Activated naive CD4-positive, alpha-beta T cell treated with Interleukin-2 at 50 U/mL for 16 hours (primary cell): ENCODE results near the gene SH2B2.
A peak's percentile ranks its signal among the peaks of the same experiment; 100 is the strongest.
"Not testable (repeated sequence)": the region's sequence is repeated elsewhere in the genome, so short reads cannot be mapped to it uniquely, and the experiment has no call there.

Source experiments
- DNase-seq: peaks from one replicate; pipeline ENCODE4 v3.0.0-alpha.2; 2020

The SH2B2 gene

GRCh38 chr7:102287111-102287980 is 678 bp downstream of the SH2B2 start:
- peak; percentile 14 for DNase-seq

GRCh38 chr7:102287981-102288278 is 1.3 kb downstream of the SH2B2 start:
- DNase-seq, result no peak

DNA sequence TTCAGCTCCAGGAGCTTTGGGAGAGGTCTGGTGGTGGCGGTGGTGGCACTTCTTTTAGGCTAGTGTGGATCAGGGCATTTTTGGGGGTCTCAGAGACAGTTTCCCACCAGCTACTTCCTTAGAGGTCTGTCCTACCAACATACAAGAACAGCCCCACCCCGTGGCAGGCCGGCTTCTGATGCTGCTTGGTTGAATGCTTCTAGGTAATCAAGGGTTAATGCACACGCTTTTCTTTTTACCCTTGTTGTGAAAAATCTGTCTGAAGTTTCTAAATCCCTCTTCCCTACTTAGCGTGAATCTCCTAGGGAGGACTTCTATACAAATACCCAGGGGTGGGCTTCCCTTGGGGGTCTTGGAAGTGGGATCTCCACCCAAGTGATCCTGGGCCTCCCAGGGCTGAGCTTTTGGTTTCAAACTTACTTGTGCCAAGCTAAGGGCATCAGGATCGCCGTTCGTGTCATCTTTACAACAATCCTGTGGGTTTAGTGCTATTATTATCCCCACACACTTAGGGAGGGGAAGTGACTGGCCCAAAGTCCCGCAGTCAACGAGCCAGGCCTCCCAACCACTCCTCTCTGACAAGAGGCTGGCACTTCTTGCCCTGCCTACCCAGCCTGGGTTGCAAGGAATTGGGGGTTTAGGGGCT is 1.7 kb downstream of the SH2B2 start:
- DNase-seq, result no peak

- DNase-seq, result no peak
Measured at GRCh38 chr7:102289057-102289456, 2.4 kb downstream of the SH2B2 start.

- DNase-seq, result peak; percentile 35
Measured at GRCh38 chr7:102291056-102291915, 4.6 kb downstream of the SH2B2 start.

- no peak for DNase-seq
Measured at GRCh38 chr7:102291916-102292267, 5.2 kb downstream of the SH2B2 start.

DNA sequence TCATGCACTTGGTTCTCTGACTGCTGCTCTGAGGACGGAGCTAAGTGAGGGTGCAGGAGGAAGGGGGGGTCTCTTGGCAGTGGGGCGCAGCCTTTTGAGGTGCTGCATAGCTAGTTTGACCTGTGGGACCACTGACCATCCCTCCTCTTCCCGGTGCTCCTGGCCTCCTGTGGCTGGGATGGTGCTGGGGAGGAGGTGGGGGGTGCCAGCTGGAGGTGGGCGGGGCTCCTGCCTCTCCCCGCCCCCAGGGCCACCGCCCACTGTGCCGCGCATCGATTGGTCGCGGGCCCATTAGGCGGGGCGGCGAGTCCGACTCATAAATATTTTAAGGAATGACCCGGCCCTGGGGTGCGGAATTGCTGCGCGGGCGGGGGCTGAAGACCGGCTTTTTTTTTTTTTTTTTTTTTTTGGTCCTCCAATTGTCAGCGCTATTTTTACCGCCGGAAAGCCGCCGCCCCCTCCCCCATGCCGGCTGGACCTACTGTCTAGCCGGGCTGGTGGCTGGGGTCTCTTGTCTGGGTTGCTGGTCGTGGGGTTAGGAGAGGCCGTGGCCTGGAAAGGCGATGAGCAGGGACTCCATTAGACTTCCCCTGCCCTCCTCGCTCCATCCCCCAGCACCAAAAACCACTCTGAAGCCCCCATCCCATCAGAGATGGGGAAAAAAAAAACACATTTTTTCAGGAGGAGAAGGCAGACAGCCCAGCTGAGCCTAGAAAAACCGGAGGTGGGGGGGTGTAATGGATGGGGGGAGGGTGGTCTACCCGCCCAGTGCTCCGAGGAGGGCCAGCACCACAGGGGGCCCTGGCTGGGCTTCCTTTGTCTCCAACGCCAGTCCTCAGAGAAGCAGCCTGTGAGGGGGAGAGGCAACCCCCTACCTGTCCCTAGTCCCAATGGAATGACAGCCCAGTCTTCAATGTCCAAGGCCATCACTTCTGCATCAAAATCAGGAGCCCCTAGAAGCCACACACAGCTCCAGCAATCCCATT is 6.4 kb downstream of the SH2B2 start:
- no peak for DNase-seq

- DNase-seq, result no peak
Measured at GRCh38 chr7:102294589-102294988, 7.9 kb downstream of the SH2B2 start.

GRCh38 chr7:102295346-102296178 is 8.9 kb downstream of the SH2B2 start:
- DNase-seq, result no peak

GRCh38 chr7:102296179-102296438 is 9.4 kb downstream of the SH2B2 start:
- no peak for DNase-seq

DNA sequence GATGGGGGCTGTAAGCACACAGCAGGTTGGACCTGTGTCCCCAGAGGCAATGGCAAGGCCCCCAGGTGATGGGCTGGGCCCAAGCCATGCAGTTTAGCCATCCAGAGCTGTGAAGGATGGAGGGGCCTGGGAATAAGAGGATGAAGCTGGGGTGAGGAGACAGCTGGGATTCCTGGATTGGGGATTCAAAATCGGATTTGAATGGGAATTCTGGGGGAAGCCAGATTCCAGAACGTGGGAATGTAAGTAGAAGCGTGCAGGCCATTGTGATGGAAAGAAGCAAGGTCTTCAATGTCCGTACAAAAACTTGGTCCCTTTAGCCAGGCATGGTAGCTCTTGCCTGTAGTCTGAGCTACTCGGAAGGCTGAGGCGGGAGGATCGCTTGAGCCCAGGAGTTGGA is 9.8 kb downstream of the SH2B2 start:
- no peak for DNase-seq

GRCh38 chr7:102297487-102298218 is 11.0 kb downstream of the SH2B2 start:
- no peak for DNase-seq

DNA sequence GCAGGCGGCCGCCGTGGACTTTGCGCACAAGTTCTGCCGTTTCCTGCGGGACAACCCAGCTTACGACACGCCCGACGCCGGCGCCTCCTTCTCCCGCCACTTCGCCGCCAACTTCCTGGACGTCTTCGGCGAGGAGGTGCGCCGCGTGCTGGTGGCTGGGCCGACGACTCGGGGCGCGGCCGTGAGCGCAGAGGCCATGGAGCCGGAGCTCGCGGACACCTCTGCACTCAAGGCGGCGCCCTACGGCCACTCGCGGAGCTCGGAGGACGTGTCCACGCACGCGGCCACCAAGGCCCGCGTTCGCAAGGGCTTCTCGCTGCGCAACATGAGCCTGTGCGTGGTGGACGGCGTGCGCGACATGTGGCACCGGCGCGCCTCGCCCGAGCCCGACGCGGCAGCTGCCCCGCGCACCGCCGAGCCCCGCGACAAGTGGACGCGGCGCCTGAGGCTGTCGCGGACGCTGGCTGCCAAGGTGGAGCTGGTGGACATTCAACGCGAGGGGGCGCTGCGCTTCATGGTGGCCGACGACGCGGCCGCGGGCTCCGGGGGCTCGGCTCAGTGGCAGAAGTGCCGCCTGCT is 14.1 kb downstream of the SH2B2 start:
- no peak for DNase-seq

DNA sequence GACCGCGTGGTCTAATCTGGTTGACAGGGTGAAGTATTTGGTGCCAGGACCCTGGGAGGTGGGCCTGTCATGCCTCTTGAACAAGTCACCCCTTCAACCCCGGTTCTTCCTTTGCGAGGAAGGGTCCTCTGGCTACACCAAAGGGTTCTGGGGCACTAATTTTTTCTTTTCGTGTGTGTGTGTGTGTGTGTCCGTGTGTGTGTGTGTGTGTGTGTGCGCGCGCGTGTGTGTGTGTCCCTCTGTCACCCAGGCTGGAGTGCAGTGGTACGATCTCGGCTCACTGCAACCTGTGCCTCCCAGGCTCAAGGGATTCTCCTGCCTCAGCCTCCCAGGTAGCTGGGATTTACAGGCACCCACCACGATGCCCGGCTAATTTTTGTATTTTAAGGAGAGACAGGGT is 14.7 kb downstream of the SH2B2 start:
- not testable (repeated sequence) for DNase-seq

GRCh38 chr7:102302025-102302424 is 15.4 kb downstream of the SH2B2 start:
- DNase-seq, result no peak

DNA sequence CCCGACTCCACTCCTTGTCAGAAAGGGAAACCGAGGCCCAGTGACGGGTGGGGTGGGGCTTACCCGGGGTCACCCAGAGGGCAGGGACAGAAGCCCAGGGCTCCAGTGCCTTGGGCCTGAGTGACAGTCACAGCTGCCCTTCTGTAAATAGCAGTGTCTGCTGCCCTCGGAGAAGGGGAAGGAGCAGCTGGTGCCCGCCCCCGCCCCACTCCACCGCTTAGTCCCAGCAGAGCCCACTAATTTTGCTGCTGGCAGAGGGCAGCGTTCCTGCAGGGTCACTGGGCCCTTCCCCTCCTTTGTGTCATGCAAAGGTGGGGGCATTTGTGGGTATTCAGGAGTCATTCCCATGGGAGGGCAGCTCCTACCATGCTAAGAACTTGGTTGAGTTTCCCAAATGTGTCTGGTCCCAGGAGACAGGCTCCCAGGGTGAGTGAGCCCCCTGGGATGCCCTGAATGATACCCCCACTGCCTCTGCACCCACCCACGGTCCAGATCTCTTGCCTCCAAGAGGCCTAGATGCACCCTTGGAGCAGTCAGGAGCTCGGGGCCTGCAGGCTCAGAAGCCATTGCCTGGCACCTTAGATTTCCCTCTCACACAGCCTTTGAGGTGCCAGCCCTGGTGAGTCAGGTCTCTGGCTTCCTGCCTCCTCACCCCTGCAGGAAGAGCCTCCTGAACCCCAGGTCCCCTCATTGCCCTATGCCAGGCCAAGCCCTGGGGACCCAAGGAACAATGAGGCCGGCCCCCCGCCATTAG is 17.2 kb downstream of the SH2B2 start:
- no peak for DNase-seq

DNA sequence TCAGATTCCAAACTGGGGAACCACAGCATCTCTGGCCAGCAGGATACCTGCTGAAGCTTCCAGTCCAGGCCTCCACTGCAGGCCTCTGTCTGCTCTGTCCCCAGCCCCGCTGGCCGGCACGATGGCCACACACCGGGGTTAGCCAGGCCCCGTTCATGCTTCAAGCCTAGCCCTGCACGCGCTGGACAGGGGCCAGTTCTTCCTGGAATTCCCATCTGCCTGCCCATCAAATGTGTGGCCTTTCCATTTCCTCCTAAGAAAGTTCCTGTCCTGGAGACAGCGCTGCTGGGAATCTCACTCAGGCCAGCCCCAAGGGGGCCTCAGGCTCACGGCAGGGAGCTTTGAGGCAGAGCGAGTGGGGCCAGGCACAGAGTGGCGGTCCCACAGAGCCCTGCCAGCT is 18.0 kb downstream of the SH2B2 start:
- no peak for DNase-seq

- DNase-seq, result no peak
Measured at GRCh38 chr7:102305414-102306268, 19.0 kb downstream of the SH2B2 start.
